ENCODE data around the gene FBRSL1.
A peak's percentile ranks its signal among the peaks of the same experiment; 100 is the strongest.

FBRSL1 gene

GRCh38 chr12:132500142-132500855, 10.3 kb downstream of the FBRSL1 start:
- DNase-seq, result no peak

DNA sequence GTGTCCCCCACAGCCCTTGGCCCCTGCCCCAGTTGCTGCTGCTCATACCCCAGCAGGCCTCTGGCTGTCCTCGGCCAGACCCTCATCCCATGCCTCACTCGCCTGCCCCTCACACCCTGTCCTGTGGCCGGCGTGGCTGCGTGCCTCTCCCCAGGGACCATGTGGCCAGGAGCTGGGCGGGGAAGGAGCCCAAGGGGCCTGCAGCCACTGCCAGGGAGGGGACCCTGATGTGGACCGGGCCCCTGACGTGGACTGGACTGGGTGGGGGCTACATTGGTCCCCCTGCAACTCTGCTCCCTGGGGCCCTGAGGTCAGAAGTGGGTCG, 10.9 kb downstream of the FBRSL1 start:
- no peak for DNase-seq

GRCh38 chr12:132501204-132501940, 11.4 kb downstream of the FBRSL1 start:
- DNase-seq, result no peak

GRCh38 chr12:132502149-132502881, 12.4 kb downstream of the FBRSL1 start:
- no peak for DNase-seq

DNA sequence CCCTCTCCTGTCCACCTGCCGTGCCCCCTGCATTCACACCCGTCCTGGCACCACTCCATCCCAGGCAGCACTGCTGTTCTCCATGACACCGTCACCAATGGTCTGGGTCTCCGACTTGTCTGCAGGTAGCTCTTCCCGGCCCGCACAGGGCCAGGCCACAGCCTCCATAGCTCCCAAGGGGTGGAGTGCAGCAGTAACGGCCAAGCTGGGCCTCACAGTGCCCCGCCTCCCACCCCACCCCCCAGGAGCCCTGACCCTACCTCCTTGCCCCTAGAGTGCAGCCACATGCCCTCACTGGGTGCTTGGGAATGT, 12.9 kb downstream of the FBRSL1 start:
- DNase-seq, result no peak

GRCh38 chr12:132503618-132504204, 13.8 kb downstream of the FBRSL1 start:
- DNase-seq, result peak; percentile 49

DNA sequence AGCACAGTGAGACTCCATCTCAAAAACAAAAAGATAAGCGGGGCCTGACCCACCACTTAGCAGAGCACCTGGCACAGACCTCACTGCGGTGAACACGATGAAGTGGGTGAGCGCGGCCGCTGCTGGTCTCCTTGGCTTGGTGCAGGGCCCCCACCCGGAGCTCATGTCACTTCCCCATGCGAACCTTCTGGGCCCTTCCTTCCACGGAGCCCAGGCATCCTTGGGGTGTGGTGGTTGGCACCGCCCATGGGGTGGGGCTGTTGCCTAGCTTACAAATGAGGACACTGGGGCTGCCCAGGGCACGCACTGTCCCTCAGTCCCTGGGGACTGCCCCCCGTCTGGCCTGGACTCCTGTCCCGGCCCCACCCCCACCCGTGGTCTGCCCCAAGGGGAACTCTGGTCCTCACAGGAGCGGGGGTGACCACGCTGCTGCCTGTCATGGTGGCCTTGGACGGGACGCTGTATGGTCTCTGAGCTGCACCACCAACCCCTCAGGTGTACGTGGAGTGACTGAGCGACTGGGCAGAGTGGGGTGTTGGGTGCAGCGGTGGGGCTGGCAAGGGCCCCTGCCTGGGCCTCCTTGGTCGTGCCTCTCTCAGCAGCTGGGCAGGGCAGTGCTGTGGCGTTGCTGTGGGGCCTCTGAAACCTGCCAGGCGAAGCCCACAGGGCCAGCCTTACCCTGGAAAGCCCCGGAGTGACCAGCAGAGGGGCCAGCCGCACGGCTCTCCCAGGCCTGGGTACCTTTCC, 15.3 kb downstream of the FBRSL1 start:
- DNase-seq, result no peak

DNA sequence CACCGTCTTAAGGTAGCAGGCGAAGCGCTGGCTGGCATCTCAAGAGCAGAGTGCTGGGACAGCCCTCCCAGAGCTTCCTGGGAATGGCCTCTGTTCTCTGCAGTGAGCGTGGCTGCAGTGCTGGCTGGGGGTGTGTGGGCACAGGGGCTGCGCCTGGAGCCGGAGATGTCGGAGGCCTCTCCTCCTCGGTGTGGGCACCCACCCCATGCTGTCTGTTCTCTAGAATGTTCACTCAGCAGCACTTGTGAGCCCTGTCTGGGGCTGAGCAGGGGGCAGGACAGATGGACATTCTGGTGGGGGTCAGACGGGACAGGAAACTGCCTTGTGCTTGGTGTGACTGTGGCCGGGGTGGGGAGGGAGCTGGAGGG, 15.9 kb downstream of the FBRSL1 start:
- no peak for DNase-seq

GRCh38 chr12:132506328-132507160, 16.6 kb downstream of the FBRSL1 start:
- peak; percentile 80 for DNase-seq

- DNase-seq, result no peak
Observed at GRCh38 chr12:132507161-132507538, 17.2 kb downstream of the FBRSL1 start.

DNA sequence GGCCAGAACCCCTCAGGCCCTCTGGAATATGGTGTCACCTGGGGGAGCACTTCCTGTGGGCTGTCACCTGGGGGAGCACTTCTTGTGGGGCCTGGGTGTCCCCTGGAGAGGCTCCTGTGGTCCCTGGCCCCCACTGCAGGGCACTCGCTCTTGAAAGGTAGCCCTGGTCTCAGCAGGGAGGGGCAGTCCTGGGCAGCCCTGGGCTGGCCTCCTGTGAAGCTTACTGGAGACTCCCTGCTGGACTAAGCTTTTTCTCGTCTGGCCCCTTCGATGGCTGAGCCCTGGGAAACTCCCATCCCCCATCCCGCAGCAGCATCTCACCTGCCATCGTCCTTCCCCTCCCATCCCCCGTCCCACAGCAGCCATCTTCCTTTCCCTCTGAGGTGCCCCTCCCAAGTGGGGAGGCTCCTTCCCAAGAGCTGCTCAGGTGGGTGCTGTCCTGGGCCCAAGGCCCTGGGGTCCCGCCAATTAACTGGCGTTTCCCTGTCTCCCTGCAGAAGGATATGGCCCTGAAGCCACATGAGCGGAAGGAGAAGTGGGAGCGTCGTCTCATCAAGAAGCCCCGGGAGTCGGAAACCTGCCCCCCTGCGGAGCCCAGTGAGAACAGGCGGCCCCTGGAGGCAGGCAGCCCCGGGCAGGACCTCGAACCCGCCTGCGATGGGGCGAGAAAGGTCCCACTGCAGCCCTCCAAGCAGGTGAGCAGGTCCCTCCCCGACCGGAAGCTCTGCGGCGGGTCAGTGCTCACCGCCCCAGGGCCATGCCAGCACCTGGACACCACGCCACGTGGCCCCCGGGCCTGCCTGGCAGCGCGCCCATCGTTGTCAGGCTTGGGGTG, 17.9 kb downstream of the FBRSL1 start:
- DNase-seq, result no peak

GRCh38 chr12:132508491-132508740, 18.5 kb downstream of the FBRSL1 start:
- no peak for DNase-seq

GRCh38 chr12:132508860-132509732, 19.1 kb downstream of the FBRSL1 start:
- no peak for DNase-seq

DNA sequence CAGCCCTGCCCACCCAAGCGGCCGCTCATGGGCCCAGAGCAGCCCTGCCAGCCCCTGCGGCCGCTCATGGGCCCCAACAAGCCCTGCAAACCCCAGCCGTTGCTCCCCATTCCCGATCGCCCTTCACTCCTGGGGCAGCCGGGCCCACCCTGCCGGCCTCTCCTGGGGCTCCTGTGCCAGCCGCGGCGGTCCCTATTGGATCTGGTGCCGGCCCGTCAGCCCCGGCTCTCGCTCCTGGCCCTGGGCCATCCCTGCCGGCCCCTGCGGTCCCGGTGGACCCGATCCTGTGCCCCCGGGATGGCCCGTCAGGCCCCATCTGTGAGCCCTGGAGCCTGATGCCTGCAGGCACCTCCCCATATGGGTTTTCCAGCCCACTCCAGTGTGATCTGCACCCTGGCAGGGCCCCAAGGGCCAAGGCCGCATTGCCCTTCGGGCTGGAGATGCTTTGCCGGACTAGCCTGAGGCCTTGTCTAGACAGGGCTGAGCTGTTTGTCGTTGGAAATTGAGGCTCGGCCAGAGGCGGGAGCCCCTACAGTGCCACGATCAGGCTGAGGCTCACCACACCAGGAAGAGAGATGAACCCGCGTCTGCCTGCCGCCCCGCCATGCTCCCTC, 20.3 kb downstream of the FBRSL1 start:
- no peak for DNase-seq

GRCh38 chr12:132510746-132511477, 21.0 kb downstream of the FBRSL1 start:
- no peak for DNase-seq

GRCh38 chr12:132511516-132512196, 21.7 kb downstream of the FBRSL1 start:
- no peak for DNase-seq

GRCh38 chr12:132512197-132513069, 22.5 kb downstream of the FBRSL1 start:
- no peak for DNase-seq

- no peak for DNase-seq
Observed at GRCh38 chr12:132513070-132513398, 23.1 kb downstream of the FBRSL1 start.

All from fibroblast of skin of right biceps (primary cell).